Kidney epithelial cell (primary cell): ENCODE data around the gene PAM. TPM values are rescaled to one million over a fixed set of nuclear protein-coding genes. Genes with fewer than 3 reads are reported as not detected.

Experiments used
- DNase-seq: peaks from one replicate; pipeline ENCODE4 v3.0.0-alpha.2; 2010; ENCODE audit warnings: low read depth
- H3K27me3 ChIP-seq: 2 replicates; pipeline ENCODE4 v1.6.0; 2011; ENCODE audit warnings: low read length; ENCODE audit not compliant: control insufficient read depth, insufficient read depth
- H3K36me3 ChIP-seq: 2 replicates; pipeline ENCODE4 v1.5.1; 2011; ENCODE audit warnings: low read length; ENCODE audit not compliant: control insufficient read depth, insufficient read depth
- H3K4me3 ChIP-seq: 2 replicates; pipeline ENCODE4 v1.5.1; 2011; ENCODE audit warnings: low read depth, mild to moderate bottlenecking, control low read depth, low read length
- CTCF ChIP-seq: IDR thresholded peaks from 2 replicates; pipeline ENCODE4 v1.5.1; 2011; ENCODE audit warnings: mild to moderate bottlenecking, moderate library complexity, low read length, control low read depth, inconsistent platforms; ENCODE audit not compliant: insufficient read depth, poor library complexity, severe bottlenecking
- total RNA-seq: library from RNA; depleted of rRNA; stranded (reverse); fragments of >200 nt; gene quantifications from 2 replicates; pipeline ENCODE4 v1.2.3, GENCODE V29; 2015

Gene PAM
- total RNA-seq, 1 donor from 2014 or later: 95.9 TPM

- no peak for TF ChIP-seq CTCF
- H3K4me3 ChIP-seq: no peak overlapping the region
- no peaks in the 10 kb centered on the region for H3K36me3 ChIP-seq
- no peak for DNase-seq
- no peaks in the 10 kb centered on the region for H3K27me3 ChIP-seq
Observed at GRCh38 chr5:102778478-102778877, 23.4 kb downstream of the PAM start.

DNA sequence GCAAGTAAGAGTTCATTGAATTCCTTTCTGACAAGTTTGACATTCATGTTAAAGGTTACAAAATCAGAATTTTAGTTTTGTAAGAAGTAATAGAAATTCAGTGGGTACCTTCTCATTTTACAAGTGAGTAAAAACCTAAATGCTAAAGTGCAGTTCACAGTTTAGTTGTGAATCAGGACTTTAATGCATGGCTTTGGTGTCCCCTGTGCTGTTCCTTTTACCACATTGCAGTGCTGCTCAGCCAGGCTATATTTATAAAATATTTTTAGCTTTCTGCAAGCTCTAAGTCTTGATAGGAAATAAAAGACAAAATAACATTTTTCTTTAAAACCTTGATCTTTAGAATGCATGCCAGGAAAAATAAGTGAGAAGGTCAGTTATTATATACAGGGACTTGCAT lies 26.3 kb downstream of the PAM start:
- TF ChIP-seq CTCF: no peak
- Histone ChIP-seq H3K36me3 (no peaks in the 10 kb centered on the region), H3K4me3 (no peak overlapping the region), H3K27me3 (no peaks in the 10 kb centered on the region)
- no peak for DNase-seq

DNA sequence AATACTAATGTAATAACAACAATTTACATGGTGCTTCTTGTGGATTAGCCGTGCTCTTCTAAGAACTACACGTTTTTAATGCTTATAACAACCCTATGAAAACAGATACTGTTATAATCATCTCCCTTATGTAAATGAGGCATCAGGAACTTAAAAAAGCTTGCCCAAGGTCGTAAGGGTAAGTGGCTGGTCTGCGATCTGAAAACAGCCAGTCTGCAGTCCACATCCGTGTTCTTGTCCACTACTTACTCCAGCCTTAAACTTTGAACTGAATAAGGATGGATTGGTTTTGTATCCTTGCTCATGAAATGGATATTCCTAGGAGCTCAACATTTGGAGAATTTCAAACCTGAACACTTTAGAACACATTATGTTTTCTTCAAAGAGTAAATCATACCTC lies 26.7 kb downstream of the PAM start:
- no peak overlapping the region for H3K4me3 ChIP-seq
- H3K27me3 ChIP-seq: no peaks in the 10 kb centered on the region
- TF ChIP-seq CTCF: no peak
- no peak for DNase-seq
- no peaks in the 10 kb centered on the region for H3K36me3 ChIP-seq

- Histone ChIP-seq H3K4me3 (no peak overlapping the region), H3K27me3 (no peaks in the 10 kb centered on the region), H3K36me3 (no peaks in the 10 kb centered on the region)
- TF ChIP-seq CTCF: no peak
- no peak for DNase-seq
Observed at GRCh38 chr5:102782217-102782872, 27.2 kb downstream of the PAM start.

DNA sequence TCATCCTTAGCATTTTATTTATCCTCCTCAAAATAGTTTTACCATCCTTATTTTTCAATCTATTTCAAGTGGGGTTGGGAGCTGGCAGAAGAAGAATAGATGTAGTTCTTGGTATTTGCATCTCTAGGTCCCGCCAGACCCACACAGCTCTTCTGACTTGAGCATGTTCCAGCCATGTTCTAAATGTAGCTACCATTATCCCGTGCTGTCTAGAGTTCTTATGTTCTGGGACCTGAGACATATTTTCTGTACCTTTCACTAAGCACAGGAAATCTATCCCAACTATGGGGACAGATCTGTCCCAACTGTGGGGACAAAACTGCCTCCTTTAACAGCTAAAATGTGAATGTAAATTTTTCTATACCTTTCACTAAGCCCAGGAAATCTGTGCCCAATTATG lies 32.0 kb downstream of the PAM start:
- H3K27me3 ChIP-seq: no peaks in the 10 kb centered on the region
- H3K36me3 ChIP-seq: no peaks in the 10 kb centered on the region
- no peak for TF ChIP-seq CTCF
- no peak for DNase-seq
- no peak overlapping the region for H3K4me3 ChIP-seq

DNA sequence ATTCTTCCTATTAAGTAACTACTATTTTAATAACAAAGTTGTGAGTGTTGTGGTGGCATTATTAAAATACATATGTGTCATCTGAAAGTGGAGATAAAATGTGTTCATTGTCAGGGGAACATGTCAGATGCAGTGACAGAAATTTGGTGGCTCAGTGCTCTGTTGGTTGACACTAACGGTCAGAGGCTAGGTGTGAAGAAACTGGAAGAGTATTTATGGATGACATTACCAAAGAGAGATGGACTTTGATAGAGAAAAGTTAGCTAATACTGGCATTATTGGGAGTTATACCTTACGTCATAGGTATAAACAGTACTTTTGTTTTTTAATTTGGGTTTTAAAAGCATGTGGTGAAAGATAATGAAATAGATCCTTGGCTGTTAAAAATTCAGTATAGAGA lies 33.7 kb downstream of the PAM start:
- no peak for TF ChIP-seq CTCF
- no peaks in the 10 kb centered on the region for H3K27me3 ChIP-seq
- no peak for DNase-seq
- no peak overlapping the region for H3K4me3 ChIP-seq
- no peaks in the 10 kb centered on the region for H3K36me3 ChIP-seq
